SIG-M5 treated with dmso at 0.1 percent for 504 hours (cell line): ENCODE measurements around the gene AGA.

Source experiments
- DNase-seq: peaks from one replicate; lab custom pipeline; 2025; ENCODE audit not compliant: unreplicated experiment; lab: John Stamatoyannopoulos, UW

Gene AGA

GRCh38 chr4:177391287-177391686 lies 51.0 kb downstream of the AGA start:
- no peak for DNase-seq

- DNase-seq = no peak
These were observed 55.9 kb downstream of the AGA start for GRCh38 chr4:177386278-177386815.

- no peak for DNase-seq
These were observed 56.5 kb downstream of the AGA start for GRCh38 chr4:177385576-177386277.

- no peak for DNase-seq
These were observed 57.3 kb downstream of the AGA start for GRCh38 chr4:177384856-177385397.

- no peak for DNase-seq
These were observed 60.4 kb downstream of the AGA start for GRCh38 chr4:177381762-177382310.
